K562 (cell line): Measurements from ENCODE around the gene PDCL3. TPM values are rescaled to one million over a fixed set of nuclear protein-coding genes. Genes with fewer than 3 reads are reported as not detected.

Experiments used
- ATAC-seq: fragments of 200-7000 bp; cut with Tn5 transposase; 3 replicates; pipeline ENCODE4 v1.9.1; 2020; ENCODE audit warnings: moderate library complexity
- BruUV-seq: library from RNA; stranded (reverse); fragments of 400-500 nt; replicated peaks from 2 replicates; lab custom pipeline; 2021; lab: Mats Ljungman, UMichigan
- CTCF ChIA-PET: fragments of 300-600 bp; formaldehyde crosslinking; extraction: SDS; loops from one replicate; lab custom pipeline; 2021; ENCODE audit warnings: low intra/inter-chr PET ratio; lab: Yijun Ruan, JAX
- POLR2A ChIA-PET: fragments of 300-600, 350-650 bp; sonication (Branson Sonifier 250); formaldehyde crosslinking; extraction: SDS; loops from one replicate; lab custom pipeline; 2021; ENCODE audit warnings: antibody characterized with exemption, inconsistent platforms; lab: Yijun Ruan, JAX
- DNase-seq, 4 experiments: peaks; one replicate each; pipeline versions ENCODE4 v3.0.0 to v3.0.0-alpha.2; 2011 to 2018; ENCODE audit warnings: low spot score in 3 of 4, mixed read lengths in 3 of 4; ENCODE audit errors: extremely low read depth in 1 of 4
- FAIRE-seq: peaks from 2 replicates; lab custom pipeline; 2011; peaks lifted over from hg19 to GRCh38; lab: Jason Lieb, UNC
- H2AFZ ChIP-seq: 2 replicates; pipeline ENCODE4 v1.6.0; 2011; ENCODE audit warnings: low read depth, low read length, control low read depth, inconsistent platforms
- H3K27ac ChIP-seq: fragments of 200-600 bp; 3 replicates; pipeline ENCODE4 v1.8.0; 2011; ENCODE audit warnings: low read depth, mild to moderate bottlenecking, control low read depth, inconsistent platforms, low read length, moderate library complexity, mixed read lengths; ENCODE audit errors: extremely low read depth
- H3K27me3 ChIP-seq, 2 experiments: fragments of 300-600 bp in 1 of 2; 2 replicates in 1 of 2; 3 replicates in 1 of 2; pipeline versions ENCODE4 v1.6.0 to v1.8.0; 2011; ENCODE audit warnings: inconsistent platforms in 2 of 2, low read length in 2 of 2, mild to moderate bottlenecking in 1 of 2, mixed read lengths in 1 of 2, moderate library complexity in 1 of 2; ENCODE audit not compliant: control insufficient read depth in 2 of 2, insufficient read depth in 2 of 2
- H3K36me3 ChIP-seq: fragments of 300-600 bp; 3 replicates; pipeline ENCODE4 v1.8.0; 2011; ENCODE audit warnings: mild to moderate bottlenecking, low read length, inconsistent platforms; ENCODE audit not compliant: control insufficient read depth, insufficient read depth
- H3K4me1 ChIP-seq, 2 experiments: fragments of 200-600 bp in 1 of 2; replicated peaks in 1 of 2; 2 replicates in 1 of 2; 3 replicates in 1 of 2; pipeline versions ENCODE4 v1.5.1 to v1.8.0; 2011; ENCODE audit warnings: inconsistent platforms in 2 of 2, low read length in 2 of 2, mild to moderate bottlenecking in 1 of 2, mixed read lengths in 1 of 2, moderate library complexity in 1 of 2; ENCODE audit not compliant: control insufficient read depth in 2 of 2, insufficient read depth in 2 of 2
- H3K4me2 ChIP-seq: 2 replicates; pipeline ENCODE4 v1.6.1; 2011; ENCODE audit warnings: low read length, control low read depth, inconsistent platforms, mixed read lengths; ENCODE audit not compliant: insufficient read depth
- H3K4me3 ChIP-seq: fragments of 200-600 bp; sonication (generic), shearing (Covaris generic); 2 replicates; pipeline ENCODE4 v1.5.1; 2016; ENCODE audit warnings: control low read depth, inconsistent platforms
- H3K79me2 ChIP-seq: fragments of 200-600 bp; 3 replicates; pipeline ENCODE4 v1.8.0; 2011; ENCODE audit warnings: low read length, inconsistent platforms; ENCODE audit not compliant: control insufficient read depth, insufficient read depth
- H3K9ac ChIP-seq, 2 experiments: 2 replicates each; pipeline versions ENCODE4 v1.6.0 to v1.6.1; 2011; ENCODE audit warnings: low read depth in 2 of 2, low read length in 2 of 2, control low read depth in 1 of 2, inconsistent platforms in 1 of 2, mild to moderate bottlenecking in 1 of 2, mixed read lengths in 1 of 2; ENCODE audit not compliant: insufficient read depth in 1 of 2
- H3K9me1 ChIP-seq: one replicate; pipeline ENCODE4 v1.6.0; 2011; ENCODE audit warnings: inconsistent platforms, mild to moderate bottlenecking, low read length, moderate library complexity; ENCODE audit not compliant: control insufficient read depth, insufficient read depth
- H3K9me3 ChIP-seq: replicated peaks from 2 replicates; pipeline ENCODE4 v1.5.1; 2011; ENCODE audit warnings: low read depth, low read length, inconsistent platforms; ENCODE audit not compliant: control insufficient read depth, insufficient read depth
- H4K20me1 ChIP-seq: replicated peaks from 2 replicates; pipeline ENCODE4 v1.6.1; 2011; ENCODE audit warnings: low read length, inconsistent platforms, mixed read lengths; ENCODE audit not compliant: control insufficient read depth, insufficient read depth
- ZNF212 ChIP-seq: fragments of 450-650 bp; formaldehyde crosslinking; IDR thresholded peaks from 2 replicates; pipeline ENCODE4 v1.4.0; 2020; ENCODE audit warnings: mild to moderate bottlenecking
- ZNF3 ChIP-seq: fragments of 250-450 bp; sonication (Bioruptor Pico); IDR thresholded peaks from 2 replicates; pipeline ENCODE4 v1.5.0; 2021; ENCODE audit warnings: mild to moderate bottlenecking, moderate library complexity
- ZNF785 ChIP-seq: fragments of 250-450 bp; sonication (Bioruptor Pico); IDR thresholded peaks from 2 replicates; pipeline ENCODE4 v1.4.0; 2020; ENCODE audit warnings: mild to moderate bottlenecking
- WGBS: fragments of 100-300 bp; shearing (Covaris generic); methylation state at CpG from one replicate; pipeline ENCODE4 v1.1.6; 2016; ENCODE audit warnings: low coverage, mixed read lengths; ENCODE audit not compliant: insufficient coverage; ENCODE audit errors: missing lambda C conversion rate; 5-methylcytosine and 5-hydroxymethylcytosine counted together
- in situ Hi-C: fragments of 300-500 bp; cut with MboI; formaldehyde crosslinking; loops from 4 replicates; pipeline ENCODE4 v1.15.0; 2018; ENCODE audit warnings: inconsistent platforms, mixed read lengths
- intact Hi-C: fragments of 100-400 bp; cut with micrococcal nuclease; formaldehyde crosslinking; loops from 2 replicates; pipeline ENCODE4 v1.14.2; 2022
- polyA plus RNA-seq, 8 experiments: library from polyadenylated mRNA; depleted of rRNA in 4 of 8; stranded (reverse) in 5 of 8; unstranded in 3 of 8; fragments of >200 nt; fragmentation: Nextera tagmentation in 2 of 8; fragmentation: Illumina TruSeq in 1 of 8; extraction: Ambion mirVana in 2 of 8; extraction: Trizol in 1 of 8; gene quantifications; 2 replicates each; pipeline versions ENCODE4 v1.2.1 to v1.2.3, GENCODE V29; 2011 to 2014; ENCODE audit warnings: inconsistent platforms in 1 of 8, missing spikeins in 1 of 8
- total RNA-seq, 7 experiments: library from RNA; depleted of rRNA in 6 of 7; stranded (reverse); fragments of >200 nt in 6 of 7; fragmentation: Illumina TruSeq in 2 of 7; extraction: Trizol in 2 of 7; gene quantifications; 2 replicates each; pipeline versions ENCODE4 v1.2.1 to v1.2.3, GENCODE V29; 2011 to 2021; ENCODE audit warnings: low replicate concordance in 1 of 7
- TF ChIP-seq, protein P1 (sequence below): fragments of 250-450 bp; sonication (Bioruptor Pico); IDR thresholded peaks from 2 replicates; pipeline ENCODE4 v1.4.0; 2020
- TF ChIP-seq, protein P2 (sequence below): fragments of 250-450 bp; sonication (Bioruptor Pico); IDR thresholded peaks from 2 replicates; pipeline ENCODE4 v1.5.0; 2021; ENCODE audit warnings: mild to moderate bottlenecking, borderline replicate concordance
- TF ChIP-seq, protein P3 (sequence below): IDR thresholded peaks from 2 replicates; pipeline ENCODE4 v1.6.1; 2016; ENCODE audit warnings: missing genetic modification characterization, missing compliant biosample characterization
- TF ChIP-seq, protein P4 (sequence below): sonication (generic); formaldehyde crosslinking; IDR thresholded peaks from 2 replicates; pipeline ENCODE4 v1.8.1; 2022; ENCODE audit warnings: missing genetic modification reagents

PDCL3 gene
- total and polyA plus RNA-seq, 9 of the 15 experiments (the other 6 are each of a cell fraction or from before 2014, with no cell fraction given), result 16.6 to 76.7 (median 26.9) TPM

DNA sequence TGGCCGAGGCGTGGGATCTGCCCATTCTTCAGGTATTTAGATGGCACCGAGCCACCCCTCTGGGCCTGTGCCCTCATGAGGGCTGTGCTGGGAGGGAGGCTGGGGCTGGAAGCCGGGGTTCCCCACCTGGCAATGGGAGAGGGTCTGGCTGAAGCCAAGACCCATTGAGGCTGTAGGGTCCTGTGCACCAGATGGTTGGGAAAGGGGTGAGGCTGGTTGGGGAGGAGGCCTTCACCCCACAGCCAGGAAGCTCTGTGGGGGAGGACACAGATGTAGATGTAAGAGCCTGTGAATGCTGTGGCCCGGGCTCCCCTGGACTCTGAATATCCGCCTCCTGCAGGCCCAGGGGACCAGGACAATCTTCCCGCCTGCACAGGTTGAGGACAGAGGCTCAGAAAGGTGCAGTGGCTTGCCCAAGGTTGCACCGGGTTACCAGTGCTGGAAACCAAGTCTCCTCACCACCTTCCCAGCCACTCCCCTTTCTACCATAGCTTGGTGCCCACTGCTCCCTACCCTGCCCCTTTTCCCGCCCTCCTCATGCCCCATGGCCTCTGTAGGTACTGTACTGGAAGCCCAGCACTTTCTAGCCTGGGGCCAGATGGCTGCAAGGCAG lies 49.7 kb downstream of the PDCL3 start (continued):
- TF ChIP-seq, protein P1, sequence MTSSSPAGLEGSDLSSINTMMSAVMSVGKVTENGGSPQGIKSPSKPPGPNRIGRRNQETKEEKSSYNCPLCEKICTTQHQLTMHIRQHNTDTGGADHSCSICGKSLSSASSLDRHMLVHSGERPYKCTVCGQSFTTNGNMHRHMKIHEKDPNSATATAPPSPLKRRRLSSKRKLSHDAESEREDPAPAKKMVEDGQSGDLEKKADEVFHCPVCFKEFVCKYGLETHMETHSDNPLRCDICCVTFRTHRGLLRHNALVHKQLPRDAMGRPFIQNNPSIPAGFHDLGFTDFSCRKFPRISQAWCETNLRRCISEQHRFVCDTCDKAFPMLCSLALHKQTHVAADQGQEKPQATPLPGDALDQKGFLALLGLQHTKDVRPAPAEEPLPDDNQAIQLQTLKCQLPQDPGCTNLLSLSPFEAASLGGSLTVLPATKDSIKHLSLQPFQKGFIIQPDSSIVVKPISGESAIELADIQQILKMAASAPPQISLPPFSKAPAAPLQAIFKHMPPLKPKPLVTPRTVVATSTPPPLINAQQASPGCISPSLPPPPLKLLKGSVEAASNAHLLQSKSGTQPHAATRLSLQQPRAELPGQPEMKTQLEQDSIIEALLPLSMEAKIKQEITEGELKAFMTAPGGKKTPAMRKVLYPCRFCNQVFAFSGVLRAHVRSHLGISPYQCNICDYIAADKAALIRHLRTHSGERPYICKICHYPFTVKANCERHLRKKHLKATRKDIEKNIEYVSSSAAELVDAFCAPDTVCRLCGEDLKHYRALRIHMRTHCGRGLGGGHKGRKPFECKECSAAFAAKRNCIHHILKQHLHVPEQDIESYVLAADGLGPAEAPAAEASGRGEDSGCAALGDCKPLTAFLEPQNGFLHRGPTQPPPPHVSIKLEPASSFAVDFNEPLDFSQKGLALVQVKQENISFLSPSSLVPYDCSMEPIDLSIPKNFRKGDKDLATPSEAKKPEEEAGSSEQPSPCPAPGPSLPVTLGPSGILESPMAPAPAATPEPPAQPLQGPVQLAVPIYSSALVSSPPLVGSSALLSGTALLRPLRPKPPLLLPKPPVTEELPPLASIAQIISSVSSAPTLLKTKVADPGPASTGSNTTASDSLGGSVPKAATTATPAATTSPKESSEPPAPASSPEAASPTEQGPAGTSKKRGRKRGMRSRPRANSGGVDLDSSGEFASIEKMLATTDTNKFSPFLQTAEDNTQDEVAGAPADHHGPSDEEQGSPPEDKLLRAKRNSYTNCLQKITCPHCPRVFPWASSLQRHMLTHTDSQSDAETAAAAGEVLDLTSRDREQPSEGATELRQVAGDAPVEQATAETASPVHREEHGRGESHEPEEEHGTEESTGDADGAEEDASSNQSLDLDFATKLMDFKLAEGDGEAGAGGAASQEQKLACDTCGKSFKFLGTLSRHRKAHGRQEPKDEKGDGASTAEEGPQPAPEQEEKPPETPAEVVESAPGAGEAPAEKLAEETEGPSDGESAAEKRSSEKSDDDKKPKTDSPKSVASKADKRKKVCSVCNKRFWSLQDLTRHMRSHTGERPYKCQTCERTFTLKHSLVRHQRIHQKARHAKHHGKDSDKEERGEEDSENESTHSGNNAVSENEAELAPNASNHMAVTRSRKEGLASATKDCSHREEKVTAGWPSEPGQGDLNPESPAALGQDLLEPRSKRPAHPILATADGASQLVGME, result no peak
- TF ChIP-seq ZNF3 (CRISPR knock-in tag) (no peak), ZNF785 (no peak), ZNF212 (CRISPR knock-in tag) (no peak)

DNA sequence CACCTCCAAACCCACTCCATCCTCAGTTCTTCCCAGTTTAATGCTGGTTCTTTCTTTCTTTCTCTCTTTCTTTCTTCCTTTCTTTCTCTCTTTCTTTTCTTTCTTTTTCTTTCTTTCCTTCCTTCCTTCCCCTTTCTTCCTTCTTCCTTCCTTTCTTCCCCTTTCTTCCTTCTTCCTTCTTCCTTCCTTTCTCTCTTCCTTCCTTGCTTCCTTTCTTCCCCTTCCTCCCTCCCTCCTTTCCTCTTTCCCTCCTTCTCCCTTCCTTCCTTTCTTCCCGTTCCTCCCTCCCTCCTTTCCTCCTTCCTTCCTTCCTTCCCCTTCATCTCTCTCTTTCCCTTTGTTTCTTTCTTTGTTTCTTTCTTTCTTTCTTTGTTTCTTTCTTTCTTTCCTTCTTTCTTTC lies 50.9 kb downstream of the PDCL3 start:
- peaks cover 7 to 55% of the 10 kb centered on the region in 2 experiments for H3K27me3 ChIP-seq
- no peak overlapping the region for H3K4me3 ChIP-seq
- no peaks in the 10 kb centered on the region for H3K4me1 ChIP-seq
- H3K27ac ChIP-seq, result no peak overlapping the region
- H3K9ac ChIP-seq, result no peak overlapping the region
- no peak for FAIRE-seq
- no TSS peak for BruUV-seq
- no peak for DNase-seq
- H3K9me3 ChIP-seq, result no peaks in the 10 kb centered on the region
- intact Hi-C loops (loop anchor here (10.0 kb wide), 1 partner anchor 121 kb away; no protein-coding TSS in a partner anchor), in situ Hi-C loops (loop anchor here (10.0 kb wide), 1 partner anchor 381 kb away; no protein-coding TSS in a partner anchor)
- no peaks in the 10 kb centered on the region for H3K9me1 ChIP-seq
- no peaks in the 10 kb centered on the region for H3K79me2 ChIP-seq
- ATAC-seq, result no peak
- WGBS, result no CpG with 5 or more reads among the region's 1 CpG
- peaks cover 6% of the 10 kb centered on the region; the same call in 1 of the 2 replicates for H4K20me1 ChIP-seq
- H3K36me3 ChIP-seq, result no peaks in the 10 kb centered on the region
- ChIA-PET CTCF (interaction anchor here (0.6 kb wide), 1 partner anchor 537 kb away, joined by 4 read pairs; the partner anchor contains the start of gene TBC1D8), POLR2A (no interaction called here)
- no peak overlapping the region for H3K4me2 ChIP-seq
- no peak overlapping the region for H2AFZ ChIP-seq
- TF ChIP-seq, protein P2, sequence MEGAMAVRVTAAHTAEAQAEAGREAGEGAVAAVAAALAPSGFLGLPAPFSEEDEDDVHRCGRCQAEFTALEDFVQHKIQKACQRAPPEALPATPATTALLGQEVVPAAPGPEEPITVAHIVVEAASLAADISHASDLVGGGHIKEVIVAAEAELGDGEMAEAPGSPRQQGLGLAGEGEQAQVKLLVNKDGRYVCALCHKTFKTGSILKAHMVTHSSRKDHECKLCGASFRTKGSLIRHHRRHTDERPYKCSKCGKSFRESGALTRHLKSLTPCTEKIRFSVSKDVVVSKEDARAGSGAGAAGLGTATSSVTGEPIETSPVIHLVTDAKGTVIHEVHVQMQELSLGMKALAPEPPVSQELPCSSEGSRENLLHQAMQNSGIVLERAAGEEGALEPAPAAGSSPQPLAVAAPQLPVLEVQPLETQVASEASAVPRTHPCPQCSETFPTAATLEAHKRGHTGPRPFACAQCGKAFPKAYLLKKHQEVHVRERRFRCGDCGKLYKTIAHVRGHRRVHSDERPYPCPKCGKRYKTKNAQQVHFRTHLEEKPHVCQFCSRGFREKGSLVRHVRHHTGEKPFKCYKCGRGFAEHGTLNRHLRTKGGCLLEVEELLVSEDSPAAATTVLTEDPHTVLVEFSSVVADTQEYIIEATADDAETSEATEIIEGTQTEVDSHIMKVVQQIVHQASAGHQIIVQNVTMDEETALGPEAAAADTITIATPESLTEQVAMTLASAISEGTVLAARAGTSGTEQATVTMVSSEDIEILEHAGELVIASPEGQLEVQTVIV (CRISPR knock-in tag), result no peak
- TF ChIP-seq, protein P3, sequence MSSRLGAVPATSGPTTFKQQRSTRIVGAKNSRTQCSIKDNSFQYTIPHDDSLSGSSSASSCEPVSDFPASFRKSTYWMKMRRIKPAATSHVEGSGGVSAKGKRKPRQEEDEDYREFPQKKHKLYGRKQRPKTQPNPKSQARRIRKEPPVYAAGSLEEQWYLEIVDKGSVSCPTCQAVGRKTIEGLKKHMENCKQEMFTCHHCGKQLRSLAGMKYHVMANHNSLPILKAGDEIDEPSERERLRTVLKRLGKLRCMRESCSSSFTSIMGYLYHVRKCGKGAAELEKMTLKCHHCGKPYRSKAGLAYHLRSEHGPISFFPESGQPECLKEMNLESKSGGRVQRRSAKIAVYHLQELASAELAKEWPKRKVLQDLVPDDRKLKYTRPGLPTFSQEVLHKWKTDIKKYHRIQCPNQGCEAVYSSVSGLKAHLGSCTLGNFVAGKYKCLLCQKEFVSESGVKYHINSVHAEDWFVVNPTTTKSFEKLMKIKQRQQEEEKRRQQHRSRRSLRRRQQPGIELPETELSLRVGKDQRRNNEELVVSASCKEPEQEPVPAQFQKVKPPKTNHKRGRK (tag), result peak; percentile 90
- TF ChIP-seq, protein P4, sequence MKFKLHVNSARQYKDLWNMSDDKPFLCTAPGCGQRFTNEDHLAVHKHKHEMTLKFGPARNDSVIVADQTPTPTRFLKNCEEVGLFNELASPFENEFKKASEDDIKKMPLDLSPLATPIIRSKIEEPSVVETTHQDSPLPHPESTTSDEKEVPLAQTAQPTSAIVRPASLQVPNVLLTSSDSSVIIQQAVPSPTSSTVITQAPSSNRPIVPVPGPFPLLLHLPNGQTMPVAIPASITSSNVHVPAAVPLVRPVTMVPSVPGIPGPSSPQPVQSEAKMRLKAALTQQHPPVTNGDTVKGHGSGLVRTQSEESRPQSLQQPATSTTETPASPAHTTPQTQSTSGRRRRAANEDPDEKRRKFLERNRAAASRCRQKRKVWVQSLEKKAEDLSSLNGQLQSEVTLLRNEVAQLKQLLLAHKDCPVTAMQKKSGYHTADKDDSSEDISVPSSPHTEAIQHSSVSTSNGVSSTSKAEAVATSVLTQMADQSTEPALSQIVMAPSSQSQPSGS (CRISPR knock-in tag), result no peak
